Measurements from ENCODE around the gene MRPL24. TPM values are rescaled to one million over a fixed set of nuclear protein-coding genes. Genes with fewer than 3 reads are reported as not detected.

The MRPL24 gene
- total and polyA plus RNA-seq, 2 of the 13 experiments (the other 11 are each of a cell fraction or from before 2014, with no cell fraction given), result 38.1 to 42.9 TPM

GRCh38 chr1:156728599-156729462 is 12.1 kb downstream of the MRPL24 start, which contains the start of gene ISG20L2 (continued):
- TF ChIP-seq ZNF253 (CRISPR knock-in tag; IDR thresholded peaks at IDR 0.05; ENCODE audit: borderline replicate concordance) (no peak), SRSF4 (IDR thresholded peaks at IDR 0.05; ENCODE audit: low read depth, low read length, poor library complexity, severe bottlenecking) (no peak), PHF21A (CRISPR knock-in tag; IDR thresholded peaks at IDR 0.05) (no peak), ZFAT (CRISPR knock-in tag; conservative IDR thresholded peaks at IDR 0.05) (no peak), TRIM22 (IDR thresholded peaks at IDR 0.05) (no peak), ARNTL (CRISPR knock-in tag; IDR thresholded peaks at IDR 0.05) (no peak), ARID5B (CRISPR knock-in tag; IDR thresholded peaks at IDR 0.05) (no peak; the same call in 1 of the 2 replicates), SALL2 (CRISPR knock-in tag; IDR thresholded peaks at IDR 0.05) (no peak), ZBTB42 (CRISPR knock-in tag; IDR thresholded peaks at IDR 0.05) (no peak), CREM (IDR thresholded peaks at IDR 0.05) (peak; percentile 97), CREM (CRISPR knock-in tag; IDR thresholded peaks at IDR 0.05) (peak; percentile 82), MAX (IDR thresholded peaks at IDR 0.05) (no peak), ZFP36L1 (CRISPR knock-in tag; IDR thresholded peaks at IDR 0.05) (no peak), PPARG (CRISPR knock-in tag; conservative IDR thresholded peaks at IDR 0.05) (no peak), JARID2 (CRISPR knock-in tag; IDR thresholded peaks at IDR 0.05; ENCODE audit: insufficient replicate concordance) (no peak), YEATS2 (CRISPR knock-in tag; IDR thresholded peaks at IDR 0.05; ENCODE audit: borderline replicate concordance) (peak; percentile 66; the same call in 1 of the 2 replicates), ZBTB4 (CRISPR knock-in tag; IDR thresholded peaks at IDR 0.05; ENCODE audit: borderline replicate concordance) (no peak), PHF20 (CRISPR knock-in tag; IDR thresholded peaks at IDR 0.05) (peak; percentile 86), MTERF4 (CRISPR knock-in tag; IDR thresholded peaks at IDR 0.05) (no peak), SIN3A (IDR thresholded peaks at IDR 0.05; ENCODE audit: borderline replicate concordance, low read depth, low read length) (peak; percentile 61; the same call in 1 of the 2 replicates)

Data from HepG2 (cell line).